GM12864 (cell line): ENCODE results near the gene AGA.

Experiments used
- DNase-seq: peaks from one replicate; pipeline ENCODE4 v3.0.0-alpha.2; 2011; ENCODE audit warnings: low read depth
- H3K4me3 ChIP-seq: 2 replicates; pipeline ENCODE4 v1.5.1; 2011; ENCODE audit warnings: mild to moderate bottlenecking, low read depth, low read length, control low read depth
- CTCF ChIP-seq: IDR thresholded peaks from 2 replicates; pipeline ENCODE4 v1.5.1; 2011; ENCODE audit warnings: low read depth, mild to moderate bottlenecking, moderate library complexity, low read length, control low read depth, inconsistent platforms; ENCODE audit errors: missing control alignments

The AGA gene

DNA sequence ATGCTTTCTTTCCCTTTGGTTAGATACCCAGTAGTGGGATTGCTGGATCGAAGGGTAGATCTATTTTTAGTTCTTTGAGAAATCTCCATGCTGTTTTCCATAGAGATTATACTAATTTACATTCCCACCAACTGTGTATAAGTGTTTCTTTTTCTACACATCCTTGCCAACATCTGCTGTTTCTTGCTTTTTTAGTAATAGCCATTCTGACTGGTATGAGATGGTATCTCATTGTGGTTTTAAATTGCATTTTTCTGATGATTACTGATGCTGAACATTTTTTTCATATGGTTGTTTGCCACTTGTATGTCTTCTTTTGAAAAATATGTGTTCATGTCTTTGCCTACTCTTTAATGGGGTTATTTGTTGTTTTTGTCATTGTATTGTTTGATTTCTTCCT is 6.6 kb upstream of the AGA start:
- no peak overlapping the region for H3K4me3 ChIP-seq
- no peak for TF ChIP-seq CTCF
- DNase-seq: no peak

- DNase-seq: no peak
Observed at GRCh38 chr4:177447417-177448004, 5.3 kb upstream of the AGA start.

DNA sequence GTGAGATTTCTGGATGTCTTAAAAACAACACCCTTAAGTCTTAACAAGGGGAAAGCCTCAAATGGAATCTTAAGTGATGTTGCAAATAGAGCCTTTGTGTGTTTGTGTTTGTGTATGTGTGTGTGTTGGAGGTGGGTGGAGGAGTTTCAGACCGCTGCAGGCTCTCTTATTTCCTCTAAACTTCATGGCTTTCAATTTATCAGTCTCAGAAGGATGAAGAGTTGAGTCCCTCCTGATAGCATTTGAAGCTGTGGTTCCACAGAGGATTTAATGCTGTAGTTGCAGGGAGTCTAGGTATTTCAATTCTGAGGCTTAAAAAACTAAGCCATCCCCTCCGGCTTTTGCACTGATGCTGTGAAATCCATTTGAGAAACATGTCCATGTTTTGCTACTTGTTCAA is 4.3 kb upstream of the AGA start:
- no peak for DNase-seq
- TF ChIP-seq CTCF: no peak
- no peak overlapping the region for H3K4me3 ChIP-seq

More at GRCh38 chr4:177447417-177448004, 5.3 kb upstream of the AGA start:
- no peak for TF ChIP-seq CTCF
- H3K4me3 ChIP-seq: no peak overlapping the region

DNA sequence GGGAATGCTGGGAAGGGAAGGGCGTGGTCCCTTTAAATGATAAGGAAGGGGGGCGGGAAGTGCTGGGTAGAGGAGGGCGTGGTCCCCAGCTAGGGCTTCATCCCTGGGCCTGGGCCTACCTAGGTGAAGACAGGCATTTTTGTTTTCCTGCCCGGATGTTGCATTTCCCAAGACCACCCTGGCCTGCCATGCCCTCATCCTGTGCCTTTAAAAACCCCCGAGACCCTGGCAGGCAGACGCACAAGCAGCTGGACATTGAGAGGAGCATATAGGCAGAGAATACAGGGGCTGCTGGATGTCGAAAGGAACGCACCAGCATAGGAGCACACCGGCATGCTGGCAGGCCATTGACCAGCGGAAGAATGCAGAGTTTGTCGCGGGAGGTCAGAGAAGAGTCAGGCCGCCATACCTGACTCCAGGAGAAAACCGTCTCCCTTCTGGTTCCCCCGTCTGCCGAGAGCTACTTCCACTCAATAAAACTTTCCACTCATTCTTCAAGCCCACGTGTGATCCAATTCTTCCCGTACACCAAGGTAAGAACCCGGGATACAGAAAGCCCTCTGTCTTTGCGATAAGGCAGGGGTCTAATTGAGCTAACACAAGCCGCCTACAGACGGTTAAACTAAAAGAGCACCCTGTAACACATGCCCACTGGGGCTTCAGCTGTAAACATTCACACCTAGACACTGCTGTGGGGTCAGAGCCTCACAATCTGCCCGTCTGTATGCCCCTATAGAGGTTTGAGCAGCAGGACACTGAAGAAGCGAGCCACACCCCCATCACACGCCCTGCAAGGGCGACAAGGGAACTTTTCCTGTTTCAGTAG is 2.9 kb upstream of the AGA start:
- H3K4me3 ChIP-seq: no peak overlapping the region
- no peak for TF ChIP-seq CTCF
- DNase-seq: no peak

- peak; percentile 36 for DNase-seq
- TF ChIP-seq CTCF: peak; percentile 42
- H3K4me3 ChIP-seq: peak overlapping the region; percentile 87
Observed at GRCh38 chr4:177441061-177441802, 1.0 kb downstream of the AGA start.

DNA sequence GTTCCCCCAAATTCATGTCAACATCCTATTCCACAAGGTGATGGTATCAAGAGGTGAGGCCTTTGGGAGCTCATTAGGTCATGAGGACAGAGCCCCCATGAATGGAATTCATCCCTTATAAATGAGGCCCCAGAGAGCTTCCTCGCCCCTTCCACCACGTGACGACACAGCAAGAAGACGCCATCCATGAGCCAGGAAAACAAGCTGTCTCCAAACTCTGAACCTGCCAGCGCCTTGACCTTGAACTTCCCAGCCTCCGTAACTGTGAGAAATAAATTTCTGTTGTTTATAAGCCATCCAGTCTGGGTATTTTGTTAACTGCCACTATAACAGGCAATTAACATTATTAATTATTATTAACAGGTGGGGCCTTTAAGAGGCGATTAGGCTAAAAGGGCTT is 5.8 kb downstream of the AGA start:
- DNase-seq: no peak
- no peak for TF ChIP-seq CTCF
- H3K4me3 ChIP-seq: no peak overlapping the region
